RWPE2 (cell line): ENCODE data around the gene MTRF1.

Experiments
- ATAC-seq: fragments of 200-7000 bp; cut with Tn5 transposase; 3 replicates; pipeline ENCODE4 v1.9.1; 2021; ENCODE audit warnings: low read depth
- DNase-seq: peaks from one replicate; pipeline ENCODE4 v3.0.0-alpha.2; 2020; ENCODE audit warnings: low spot score
- H3K27ac ChIP-seq: fragments of 450-650 bp; 2 replicates; pipeline ENCODE4 v1.5.1; 2017; ENCODE audit warnings: mild to moderate bottlenecking; ENCODE audit not compliant: poor library complexity, severe bottlenecking
- H3K27me3 ChIP-seq: fragments of 250-450 bp; sonication (Bioruptor Pico); 2 replicates; pipeline ENCODE4 v1.5.1; 2021; ENCODE audit warnings: mild to moderate bottlenecking, moderate library complexity; ENCODE audit not compliant: insufficient read depth, poor library complexity, severe bottlenecking
- H3K36me3 ChIP-seq: fragments of 250-450 bp; sonication (Bioruptor Pico); 2 replicates; pipeline ENCODE4 v1.5.1; 2020; ENCODE audit warnings: low read depth, mild to moderate bottlenecking, moderate library complexity
- H3K4me1 ChIP-seq: fragments of 250-450 bp; sonication (Bioruptor Pico); 2 replicates; pipeline ENCODE4 v1.5.1; 2021; ENCODE audit warnings: mild to moderate bottlenecking, moderate library complexity; ENCODE audit not compliant: insufficient read depth, poor library complexity, severe bottlenecking
- H3K4me3 ChIP-seq: fragments of 250-450 bp; sonication (Bioruptor Pico); 2 replicates; pipeline ENCODE4 v1.5.1; 2021; ENCODE audit warnings: mild to moderate bottlenecking, moderate library complexity; ENCODE audit not compliant: severe bottlenecking
- H3K9me3 ChIP-seq: fragments of 250-450 bp; sonication (Bioruptor Pico); 2 replicates; pipeline ENCODE4 v1.5.1; 2021; ENCODE audit warnings: mild to moderate bottlenecking, moderate library complexity; ENCODE audit not compliant: severe bottlenecking
- CTCF ChIP-seq: fragments of 450-650 bp; IDR thresholded peaks from one replicate; pipeline ENCODE4 v1.5.1; 2017; ENCODE audit warnings: mild to moderate bottlenecking, moderate library complexity; ENCODE audit not compliant: poor library complexity, severe bottlenecking

Gene MTRF1

GRCh38 chr13:41196620-41197019 lies 66.8 kb downstream of the MTRF1 start:
- Histone ChIP-seq H3K36me3 (peaks cover 13% of the 10 kb centered on the region; the same call in 1 of the 2 replicates), H3K27me3 (no peaks in the 10 kb centered on the region), H3K27ac (no peak overlapping the region), H3K4me3 (no peak overlapping the region), H3K4me1 (peaks cover 17% of the 10 kb centered on the region), H3K9me3 (no peaks in the 10 kb centered on the region)
- DNase-seq (no peak), ATAC-seq (no peak)
- TF ChIP-seq CTCF = peak; percentile 62

- Histone ChIP-seq H3K4me3 (no peak overlapping the region), H3K27ac (no peak overlapping the region), H3K36me3 (peaks cover 15% of the 10 kb centered on the region; the same call in 1 of the 2 replicates), H3K9me3 (no peaks in the 10 kb centered on the region), H3K4me1 (peaks cover 19% of the 10 kb centered on the region), H3K27me3 (no peaks in the 10 kb centered on the region)
- no peak for DNase-seq
- no peak for TF ChIP-seq CTCF
- no peak for ATAC-seq
These were observed 67.4 kb downstream of the MTRF1 start for GRCh38 chr13:41196011-41196410.

GRCh38 chr13:41193919-41194824 lies 69.2 kb downstream of the MTRF1 start, which contains the start of gene KBTBD7:
Gene KBTBD7 (minus strand): TSS chr13:41194569. CDS start chr13:41194257, 312 bp downstream.
- peak within 1 kb of the TSS; percentile 35 for H3K4me3 ChIP-seq
- TF ChIP-seq CTCF = no peak
- H3K27ac ChIP-seq = peak within 1 kb of the TSS; percentile 70
- H3K9me3 ChIP-seq = no peaks in the 10 kb centered on the region
- no peaks in the 10 kb centered on the region for H3K27me3 ChIP-seq
- ATAC-seq (peak; percentile 97), DNase-seq (peak; percentile 96)
- H3K4me1 ChIP-seq = peaks cover 27% of the 10 kb centered on the region
- peaks cover 18% of the 10 kb centered on the region; the same call in 1 of the 2 replicates for H3K36me3 ChIP-seq

- Histone ChIP-seq H3K4me1 (peaks cover 31% of the 10 kb centered on the region), H3K27me3 (no peaks in the 10 kb centered on the region), H3K36me3 (peaks cover 18% of the 10 kb centered on the region; the same call in 1 of the 2 replicates), H3K9me3 (no peaks in the 10 kb centered on the region), H3K4me3 (no peak overlapping the region), H3K27ac (peak overlapping the region; percentile 70)
- no peak for TF ChIP-seq CTCF
- ATAC-seq (no peak), DNase-seq (no peak)
These were observed 69.9 kb downstream of the MTRF1 start for GRCh38 chr13:41193469-41193868.
